ENCODE data around the gene DCANP1. TPM values are rescaled to one million over a fixed set of nuclear protein-coding genes. Genes with fewer than 3 reads are reported as not detected.

The DCANP1 gene
- total and polyA plus RNA-seq, 2 of the 13 experiments (the other 11 are each of a cell fraction or from before 2014, with no cell fraction given): not detected

- TF ChIP-seq THAP8 (CRISPR knock-in tag; IDR thresholded peaks at IDR 0.05; ENCODE audit: borderline replicate concordance) (no peak), ZNF546 (CRISPR knock-in tag; conservative IDR thresholded peaks at IDR 0.05) (no peak), GATA4 (IDR thresholded peaks at IDR 0.05; ENCODE audit: borderline replicate concordance, low read depth) (no peak), ATF1 (CRISPR knock-in tag; IDR thresholded peaks at IDR 0.05) (no peak), SCMH1 (CRISPR knock-in tag; IDR thresholded peaks at IDR 0.05; ENCODE audit: borderline replicate concordance) (no peak), HCFC1 (IDR thresholded peaks at IDR 0.05; ENCODE audit: low read depth, low read length) (no peak), NKX3-1 (CRISPR knock-in tag; IDR thresholded peaks at IDR 0.05) (no peak), ZMYM4 (CRISPR knock-in tag; IDR thresholded peaks at IDR 0.05) (peak; percentile 75), MXD4 (CRISPR knock-in tag; IDR thresholded peaks at IDR 0.05) (no peak), ZNF101 (CRISPR knock-in tag; IDR thresholded peaks at IDR 0.05; ENCODE audit: borderline replicate concordance, low read depth) (no peak), NFKB2 (CRISPR knock-in tag; IDR thresholded peaks at IDR 0.05; ENCODE audit: borderline replicate concordance) (peak; percentile 33; the same call in 1 of the 2 replicates), RARA (CRISPR knock-in tag; IDR thresholded peaks at IDR 0.05) (peak; percentile 81), GABPB1 (CRISPR knock-in tag; IDR thresholded peaks at IDR 0.05) (peak; percentile 69), U2AF1 (optimal IDR thresholded peaks at IDR 0.05; ENCODE audit: low read depth, low read length) (no peak), E2F2 (CRISPR knock-in tag; IDR thresholded peaks at IDR 0.05; ENCODE audit: borderline replicate concordance) (no peak), ZFP91 (CRISPR knock-in tag; IDR thresholded peaks at IDR 0.05; ENCODE audit: borderline replicate concordance) (peak; percentile 57), ZNF670 (CRISPR knock-in tag; IDR thresholded peaks at IDR 0.05; ENCODE audit: borderline replicate concordance) (no peak), JUNB (CRISPR knock-in tag; IDR thresholded peaks at IDR 0.05; ENCODE audit: borderline replicate concordance) (no peak), ZNF513 (CRISPR knock-in tag; conservative IDR thresholded peaks at IDR 0.05) (no peak), PHF20 (CRISPR knock-in tag; IDR thresholded peaks at IDR 0.05) (no peak), ZNF609 (CRISPR knock-in tag; IDR thresholded peaks at IDR 0.05; ENCODE audit: borderline replicate concordance) (peak; percentile 70; the same call in 1 of the 2 replicates)
Measured at GRCh38 chr5:135482381-135482933, 35.3 kb upstream of the DCANP1 start (continued).

Measured in HepG2 (cell line).